SH-SY5Y (cell line): Measurements from ENCODE around the gene BICDL2.

ENCODE experiments used
- GATA2 ChIP-seq: IDR thresholded peaks from 2 replicates; pipeline ENCODE4 v1.6.1; 2011; ENCODE audit warnings: mild to moderate bottlenecking, low read depth, low read length
- GATA3 ChIP-seq: IDR thresholded peaks from 2 replicates; pipeline ENCODE4 v1.6.1; 2011; ENCODE audit warnings: low read depth, mild to moderate bottlenecking, low read length, moderate library complexity

Gene BICDL2

DNA sequence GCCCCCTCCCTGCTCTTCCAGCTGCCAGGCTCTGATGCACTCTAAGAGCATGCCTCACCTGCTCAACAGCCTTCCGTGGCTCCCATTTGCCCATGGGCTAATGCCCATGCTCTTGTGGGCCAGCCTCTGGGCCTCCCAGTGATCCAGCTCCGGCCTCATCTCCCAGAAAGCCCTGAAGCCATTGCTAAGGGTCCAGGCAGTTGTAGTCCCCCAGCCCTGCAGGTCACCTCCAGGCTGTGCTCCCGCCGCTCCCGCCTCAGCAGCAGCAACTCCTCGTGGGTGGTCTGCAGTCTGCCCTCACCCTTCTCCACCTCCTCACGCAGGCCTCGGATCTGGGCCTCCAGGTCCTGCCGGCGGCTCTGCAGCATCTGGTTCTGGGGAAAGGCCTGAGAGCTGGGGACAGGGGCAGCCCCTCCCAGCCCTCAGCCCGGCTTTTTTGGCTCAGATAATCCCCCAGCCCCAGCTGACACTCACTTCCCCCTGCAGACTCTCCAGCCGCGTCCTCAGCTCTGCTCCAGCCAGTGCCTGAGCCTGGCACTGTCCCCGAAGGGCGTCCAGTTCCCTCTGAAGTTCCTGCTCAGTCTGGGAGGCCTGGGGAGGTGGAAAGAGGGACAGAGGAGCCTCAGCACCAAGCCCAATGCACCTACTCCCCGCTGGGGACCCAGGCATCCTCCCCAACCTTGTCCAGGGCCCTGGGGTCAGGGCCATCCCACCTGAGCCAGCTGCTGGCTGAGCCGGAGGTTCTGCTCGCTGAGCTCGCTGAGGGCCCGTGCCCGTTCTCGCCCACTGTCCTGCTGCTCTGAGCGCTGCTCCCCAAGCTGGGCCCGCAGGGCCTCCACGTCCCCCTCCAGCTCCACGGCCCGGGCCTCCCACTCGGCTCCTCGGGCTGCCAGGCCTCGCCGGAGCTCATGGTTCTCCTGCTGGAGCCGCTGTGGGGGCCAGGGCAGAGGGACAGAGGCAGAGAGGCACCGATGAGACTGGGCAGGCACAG is 6.2 kb downstream of the BICDL2 start:
- TF ChIP-seq GATA2 (no peak), GATA3 (no peak)

DNA sequence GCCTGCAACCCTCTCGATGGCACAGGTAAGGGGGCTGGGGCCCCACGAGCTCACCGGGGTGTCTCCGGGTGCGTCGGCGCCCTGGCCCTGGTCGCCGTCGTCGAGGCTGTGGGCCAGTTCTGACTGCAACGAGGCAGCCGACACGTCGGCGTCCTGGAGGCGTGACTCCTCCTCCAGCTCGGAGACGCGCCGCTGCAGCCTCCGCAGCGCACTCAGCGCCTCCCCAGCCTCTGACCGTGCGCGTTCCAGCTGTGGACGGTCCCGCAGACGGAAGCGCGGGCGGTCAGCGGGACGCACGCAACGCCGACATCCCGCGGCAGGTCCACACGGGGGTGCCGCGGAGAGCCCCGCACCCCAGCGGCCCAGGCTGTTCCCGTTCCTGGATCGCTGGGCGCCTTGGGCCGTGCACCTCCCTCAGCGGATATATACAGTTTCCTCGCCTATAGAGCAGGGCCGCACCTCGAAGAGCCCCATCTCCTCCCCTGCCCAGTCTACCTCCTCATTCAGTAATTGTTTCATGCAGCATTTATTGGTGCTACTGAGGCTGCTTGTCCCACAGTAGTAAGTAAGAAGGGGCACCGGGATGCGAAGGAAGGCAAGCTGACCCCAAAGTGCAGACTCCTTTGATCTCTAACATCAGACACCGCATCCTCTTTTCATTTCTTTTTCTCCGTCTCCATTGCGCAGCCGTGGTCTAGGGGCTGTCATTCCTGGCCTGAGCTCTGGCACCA is 7.1 kb downstream of the BICDL2 start:
- no peak for TF ChIP-seq GATA3
- TF ChIP-seq GATA2, result no peak

GRCh38 chr16:3028716-3029319 is 7.9 kb downstream of the BICDL2 start:
- TF ChIP-seq GATA2, result no peak
- TF ChIP-seq GATA3, result no peak

DNA sequence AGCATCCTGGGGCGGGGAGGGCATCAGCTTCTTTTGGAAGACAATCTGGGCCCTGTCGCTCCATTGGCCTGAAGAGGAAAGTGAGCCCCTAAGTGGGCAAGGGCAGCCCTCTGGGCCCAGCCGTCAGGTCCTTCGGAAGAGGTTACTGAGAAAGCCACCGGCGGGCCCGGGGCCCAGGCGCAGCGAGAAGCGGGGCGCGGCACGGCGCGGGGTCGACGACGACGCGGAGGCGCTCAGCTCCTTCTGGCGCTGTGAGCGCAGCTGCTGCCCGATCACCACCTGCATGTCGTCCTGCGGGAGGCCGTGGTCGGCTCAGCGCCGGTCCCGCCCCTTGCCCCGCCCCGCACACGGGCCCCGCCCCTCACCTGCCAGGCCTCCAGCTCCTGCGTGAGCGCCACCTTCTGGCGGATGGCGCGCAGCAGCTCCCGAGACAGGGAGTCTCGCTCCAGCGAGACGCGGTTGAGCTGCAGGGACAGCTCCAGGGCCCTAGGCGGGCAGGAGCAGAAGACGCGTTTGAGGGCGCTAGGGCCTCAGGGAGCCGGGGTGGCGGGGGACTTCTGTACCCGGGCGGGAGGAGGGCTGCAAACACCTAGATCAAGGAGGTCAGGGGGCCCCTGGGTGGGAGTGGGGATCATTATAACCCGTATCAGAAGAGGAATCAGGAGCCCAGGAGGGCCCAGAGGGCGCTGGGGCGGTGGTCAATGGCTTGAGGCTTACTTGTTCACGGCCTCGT is 8.6 kb downstream of the BICDL2 start:
- TF ChIP-seq GATA3, result no peak
- no peak for TF ChIP-seq GATA2

DNA sequence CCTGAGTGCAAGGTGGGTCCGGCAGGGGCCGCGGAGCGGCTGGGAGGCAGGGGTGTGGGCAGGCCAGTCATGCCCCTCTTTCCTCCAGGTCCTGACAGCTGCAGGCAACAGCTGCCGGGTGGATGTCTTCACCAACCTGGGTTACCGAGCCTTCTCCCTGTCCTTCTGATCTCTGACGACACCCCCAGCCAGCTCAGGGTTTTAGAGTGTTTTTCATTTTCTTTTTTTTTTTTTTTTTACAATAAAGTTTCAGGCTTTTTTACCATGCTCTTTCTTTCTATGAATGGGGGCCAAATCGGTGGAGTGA is 9.3 kb downstream of the BICDL2 start:
- TF ChIP-seq GATA2 (no peak), GATA3 (no peak)

- no peak for TF ChIP-seq GATA2
- TF ChIP-seq GATA3, result no peak
Observed at GRCh38 chr16:3026609-3027488, 9.9 kb downstream of the BICDL2 start.

- TF ChIP-seq GATA2 (no peak), GATA3 (no peak)
Observed at GRCh38 chr16:3026003-3026378, 10.8 kb downstream of the BICDL2 start.

DNA sequence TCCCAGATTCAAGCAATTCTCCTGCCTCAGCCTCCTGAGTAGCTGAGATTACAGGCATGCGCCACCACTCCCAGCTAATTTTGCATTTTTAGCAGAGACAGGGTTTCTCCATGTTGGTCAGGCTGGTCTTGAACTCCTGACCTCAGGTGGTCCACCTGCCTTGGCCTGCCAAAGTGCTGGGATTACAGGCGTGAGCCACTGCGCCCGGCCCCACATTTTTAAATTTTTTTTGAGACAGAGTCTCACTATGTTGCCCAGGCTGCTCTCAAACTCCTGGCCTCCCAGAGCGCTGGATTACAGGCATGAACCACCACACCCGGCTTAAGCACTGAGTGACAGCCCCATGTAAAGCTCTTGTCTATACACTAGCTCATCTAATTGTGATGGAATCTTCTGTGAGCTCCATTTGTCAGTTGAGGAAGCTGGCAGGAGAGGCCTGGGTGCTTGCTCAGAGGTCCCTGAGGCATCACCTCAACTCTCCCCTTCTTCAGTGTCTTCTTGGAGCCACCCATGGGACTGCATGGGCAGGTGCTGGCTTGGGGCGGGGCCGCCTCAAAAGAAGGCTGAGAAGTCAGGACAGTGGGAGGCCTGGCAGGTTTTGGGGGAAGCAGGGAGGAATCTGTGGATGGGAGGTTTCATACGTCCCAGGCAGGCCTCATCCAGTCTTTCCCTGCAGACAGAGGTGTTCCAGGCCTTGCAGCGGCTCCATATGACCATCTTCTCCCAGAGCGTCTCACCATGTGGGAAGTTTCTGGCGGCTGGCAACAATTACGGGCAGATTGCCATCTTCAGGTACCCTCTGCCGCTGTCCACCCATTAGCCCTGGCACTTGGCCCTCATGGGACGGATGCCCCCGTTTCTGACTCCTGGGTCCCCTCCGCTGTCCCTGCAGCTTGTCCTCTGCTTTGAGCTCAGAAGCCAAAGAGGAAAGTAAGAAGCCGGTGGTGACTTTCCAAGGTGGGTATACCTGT is 11.4 kb downstream of the BICDL2 start:
- TF ChIP-seq GATA3 (no peak), GATA2 (no peak)

DNA sequence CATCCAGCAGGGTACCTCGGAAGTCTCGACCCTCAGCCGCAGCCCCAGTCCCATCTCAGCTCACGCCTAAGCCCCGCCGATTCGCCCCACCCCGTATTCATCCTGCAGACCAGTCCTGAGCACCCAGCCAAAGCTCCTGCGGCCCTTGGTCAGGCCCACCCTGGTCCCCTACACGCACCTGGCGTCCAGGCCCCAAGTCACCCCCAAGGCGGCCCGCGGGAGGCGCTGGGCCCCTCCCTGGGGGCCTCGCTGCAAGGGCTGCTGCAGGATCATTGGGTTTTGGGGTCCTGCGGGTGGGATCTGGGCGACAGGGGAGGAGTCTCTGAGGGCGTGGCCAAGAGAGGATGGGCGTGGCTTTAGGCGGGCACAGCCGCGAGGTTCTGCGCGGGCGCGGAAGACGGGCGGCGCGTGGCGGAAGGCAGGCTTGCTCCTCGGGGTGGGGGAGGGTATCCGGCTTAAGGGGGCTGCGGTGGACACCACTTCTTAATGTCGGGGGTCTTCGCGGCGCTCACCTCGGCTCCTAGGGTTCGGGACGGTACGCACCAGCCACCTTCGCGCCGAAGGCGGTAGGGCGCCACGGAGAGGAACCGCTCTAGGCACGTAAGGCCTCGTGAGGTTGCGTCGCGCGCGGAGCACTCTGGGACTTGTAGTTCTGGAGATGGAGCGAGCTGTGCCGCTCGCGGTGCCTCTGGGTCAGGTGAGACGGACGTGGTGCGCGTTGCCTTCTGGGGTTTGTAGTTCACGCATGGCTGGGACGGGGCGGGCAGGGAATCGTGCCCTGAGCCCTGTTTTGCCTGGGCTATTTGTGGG is 12.9 kb downstream of the BICDL2 start, which contains the start of the genes HCFC1R1 and THOC6:
Gene HCFC1R1, minus strand, starts transcription at position 274 of the 810 bp plus-strand sequence. Its CDS starts 1 bp downstream, at position 273.
Gene THOC6, plus strand, starts transcription at position 367 of the 810 bp plus-strand sequence. Its CDS starts 292 bp downstream, at position 659.
- TF ChIP-seq GATA2 (no peak), GATA3 (no peak)

DNA sequence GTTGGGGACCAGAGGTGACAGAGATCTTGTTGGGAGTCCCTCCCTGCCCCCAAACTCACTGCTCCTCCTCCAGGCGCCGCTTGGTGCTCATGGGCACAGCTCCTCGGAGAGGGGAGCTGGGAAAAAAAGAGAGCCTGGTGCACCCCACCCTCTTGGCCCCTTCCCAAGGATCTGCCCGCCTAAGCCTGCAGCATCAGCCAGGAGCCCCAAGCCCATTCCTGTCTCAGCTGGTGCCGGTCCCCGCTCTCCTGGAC is 13.4 kb downstream of the BICDL2 start:
- TF ChIP-seq GATA3 (no peak), GATA2 (no peak)

GRCh38 chr16:3022684-3023414 is 13.9 kb downstream of the BICDL2 start:
- TF ChIP-seq GATA2, result no peak
- no peak for TF ChIP-seq GATA3
